ENCODE results near the gene NSRP1. TPM values are rescaled to one million over a fixed set of nuclear protein-coding genes. Genes with fewer than 3 reads are reported as not detected.

Gene NSRP1
- total and polyA plus RNA-seq, 10 of the 15 experiments (the other 5 are each of a cell fraction or from before 2014, with no cell fraction given) = 12.5 to 69.7 (median 37.8) TPM

DNA sequence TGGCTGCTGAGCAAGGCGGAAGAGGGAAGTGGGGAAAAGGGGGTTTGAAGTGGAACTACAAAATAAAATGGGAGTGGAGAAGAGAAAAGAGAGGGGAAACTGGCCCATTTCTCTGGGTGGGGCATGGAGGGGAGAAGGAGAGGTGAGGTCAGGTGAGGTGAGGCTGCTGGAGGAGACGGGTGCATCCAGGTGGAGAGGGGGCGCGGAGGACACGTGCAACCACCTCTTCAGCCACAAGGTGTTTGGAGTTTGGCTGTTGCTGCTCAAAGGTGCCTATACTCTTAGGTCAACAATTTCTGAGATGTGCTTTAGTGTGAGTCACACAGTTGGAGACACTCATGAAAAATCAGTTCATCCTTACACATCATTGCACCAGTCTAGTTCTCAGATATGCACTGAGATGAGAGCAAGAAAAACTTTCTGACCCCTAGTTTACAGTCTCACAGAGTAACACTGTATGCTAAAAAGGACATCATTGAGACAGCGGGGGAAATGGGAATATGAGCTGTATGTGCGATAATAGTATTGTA is 114.0 kb downstream of the NSRP1 start:
- Histone ChIP-seq H3K4me3 (no peak overlapping the region), H3K9me3 (replicated peaks; ENCODE audit: control insufficient read depth, insufficient read depth, low read length) (no peaks in the 10 kb centered on the region), H3K4me2 (ENCODE audit: control insufficient read depth, insufficient read depth) (no peak overlapping the region), H3K27me3 (replicated peaks in 1 of 2; ENCODE audit: control insufficient read depth in 2 of 2, insufficient read depth in 2 of 2, low read length in 1 of 2) (no peaks in the 10 kb centered on the region), H3K4me1 (ENCODE audit: control insufficient read depth, insufficient read depth, low read length) (peaks cover 8% of the 10 kb centered on the region; the same call in 1 of the 2 replicates), H3K79me2 (ENCODE audit: control insufficient read depth, insufficient read depth, low read length) (no peaks in the 10 kb centered on the region), H3K27ac (ENCODE audit: control insufficient read depth, insufficient read depth) (no peak overlapping the region), H2AFZ (ENCODE audit: control insufficient read depth, low read depth, low read length) (no peak overlapping the region), H3K9ac (ENCODE audit: control insufficient read depth, insufficient read depth, low read length) (no peak overlapping the region), H4K20me1 (ENCODE audit: control insufficient read depth, insufficient read depth) (no peaks in the 10 kb centered on the region), H3K36me3 (ENCODE audit: control insufficient read depth in 2 of 2, insufficient read depth in 2 of 2, low read length in 1 of 2) (no peaks in the 10 kb centered on the region)
- RAD21 ChIA-PET (ENCODE audit: unreplicated experiment) = interaction anchor here (1.1 to 1.7 kb wide), 2 partner anchors 105 to 484 kb away, joined by 3 to 5 read pairs; no protein-coding TSS in a partner anchor
- in situ Hi-C loops (cut with MboI) (no loop called here), intact Hi-C loops (cut with micrococcal nuclease; ENCODE audit: unreplicated experiment) (loop anchor here (10.0 kb wide), 1 partner anchor 104 kb away; the partner anchor contains the start of gene TMIGD1)
- ATAC-seq = no peak
- CTCF ChIA-PET = interaction anchor here (1.5 kb wide), 1 partner anchor 105 kb away, joined by 7 read pairs; no protein-coding TSS in a partner anchor
- SMC1A ChIA-PET (ENCODE audit: uncharacterized antibody, unreplicated experiment) = interaction anchor here (1.2 kb wide), 1 partner anchor 106 kb away, joined by 4 read pairs; no protein-coding TSS in a partner anchor
- 85% methylated on average over 7 of the region's 7 CpGs for WGBS (ENCODE audit: insufficient coverage, insufficient replicate concordance, low lambda C conversion rate, missing lambda C conversion rate)
- no peak for FAIRE-seq
- no peak for DNase-seq (ENCODE audit: low read depth, low spot score)
- POLR2A ChIA-PET = no interaction called here
- no peak for TF ChIP-seq HDAC2 (IDR thresholded peaks at IDR 0.05)
- no peak for TF ChIP-seq ZNF24 (IDR thresholded peaks at IDR 0.05)
- TF ChIP-seq, protein P1, sequence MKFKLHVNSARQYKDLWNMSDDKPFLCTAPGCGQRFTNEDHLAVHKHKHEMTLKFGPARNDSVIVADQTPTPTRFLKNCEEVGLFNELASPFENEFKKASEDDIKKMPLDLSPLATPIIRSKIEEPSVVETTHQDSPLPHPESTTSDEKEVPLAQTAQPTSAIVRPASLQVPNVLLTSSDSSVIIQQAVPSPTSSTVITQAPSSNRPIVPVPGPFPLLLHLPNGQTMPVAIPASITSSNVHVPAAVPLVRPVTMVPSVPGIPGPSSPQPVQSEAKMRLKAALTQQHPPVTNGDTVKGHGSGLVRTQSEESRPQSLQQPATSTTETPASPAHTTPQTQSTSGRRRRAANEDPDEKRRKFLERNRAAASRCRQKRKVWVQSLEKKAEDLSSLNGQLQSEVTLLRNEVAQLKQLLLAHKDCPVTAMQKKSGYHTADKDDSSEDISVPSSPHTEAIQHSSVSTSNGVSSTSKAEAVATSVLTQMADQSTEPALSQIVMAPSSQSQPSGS (IDR thresholded peaks at IDR 0.05; ENCODE audit: low read length) = no peak
- no peak for TF ChIP-seq MXI1 (IDR thresholded peaks at IDR 0.05; ENCODE audit: low read depth, low read length)
- BruUV-seq (replicated peaks) = no TSS peak
